GM10847 (cell line): ENCODE results near the gene COG3.
A peak's percentile ranks its signal among the peaks of the same experiment; 100 is the strongest.

Experiments
- POLR2A ChIP-seq: IDR thresholded peaks from 2 replicates; pipeline ENCODE4 v1.6.1; 2011; ENCODE audit not compliant: insufficient read length; ENCODE audit errors: extremely low read depth

Gene COG3

DNA sequence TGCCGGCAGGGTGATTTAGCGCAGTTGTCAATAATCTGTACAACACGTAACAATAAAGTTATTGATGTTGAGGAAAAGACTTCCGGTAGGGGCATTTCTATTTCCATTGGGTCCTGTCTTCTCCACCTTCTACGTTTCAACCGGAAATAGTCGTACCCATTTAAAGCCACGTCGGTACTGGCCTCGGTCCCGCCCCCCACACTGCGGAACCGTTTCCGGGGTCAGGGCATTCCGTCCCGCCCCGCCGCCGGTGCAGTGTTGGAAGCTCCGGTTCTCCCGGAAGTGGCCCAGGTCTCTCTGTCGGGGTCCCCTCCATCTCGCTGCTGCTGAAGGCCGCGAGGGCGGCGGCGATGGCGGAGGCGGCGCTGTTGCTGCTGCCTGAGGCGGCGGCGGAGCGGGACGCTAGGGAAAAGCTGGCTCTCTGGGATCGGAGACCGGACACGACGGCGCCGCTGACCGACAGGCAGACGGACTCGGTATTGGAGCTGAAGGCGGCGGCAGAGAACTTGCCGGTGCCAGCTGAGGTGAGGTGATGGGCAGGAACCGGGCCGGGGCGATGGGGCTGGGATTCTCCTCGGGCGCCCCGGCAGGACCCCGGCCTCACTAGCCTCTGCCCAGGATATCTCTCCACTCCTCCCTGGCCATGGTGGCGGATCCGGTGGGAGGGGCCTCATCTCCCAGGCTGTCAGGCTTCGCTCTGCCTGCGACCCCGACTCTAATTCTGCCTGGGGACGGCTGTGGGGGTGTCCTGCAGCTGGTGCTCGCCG is at the start of gene COG3:
COG3 (plus strand) TSS at position 253 of the 767 bp plus-strand sequence; CDS start at position 351, 98 bp downstream.
- peak; percentile 80 for TF ChIP-seq POLR2A

- no peak for TF ChIP-seq POLR2A
Measured at GRCh38 chr13:45415112-45415511, 49.6 kb upstream of the COG3 start.

DNA sequence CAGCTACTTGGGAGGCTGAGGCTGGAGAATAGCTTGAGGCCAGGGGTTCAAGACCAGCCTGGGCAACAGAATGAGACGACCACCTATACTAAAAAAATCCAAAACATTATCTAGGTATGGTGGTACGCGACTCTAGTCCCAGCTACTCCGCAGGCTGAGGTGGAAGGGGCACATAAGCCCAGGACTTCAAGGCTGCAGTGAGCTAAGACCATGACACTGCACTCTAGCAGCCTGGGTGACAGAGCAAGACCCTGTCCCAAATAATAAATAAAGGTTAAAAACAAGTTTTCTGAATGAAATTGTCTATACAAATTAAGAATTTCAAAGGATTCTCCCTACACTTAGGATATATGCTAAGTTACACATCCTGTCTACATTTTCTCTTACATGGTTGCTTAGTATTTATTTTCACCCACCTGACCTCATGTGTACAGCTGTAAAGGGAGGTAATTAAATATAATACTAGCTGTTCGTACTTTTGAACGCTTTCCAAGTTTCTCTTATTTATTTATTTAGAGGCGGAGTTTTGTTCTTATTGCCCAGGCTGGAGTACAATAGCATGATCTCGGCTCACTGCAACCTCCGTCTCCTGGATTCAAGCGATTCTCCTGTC is 48.1 kb upstream of the COG3 start:
- TF ChIP-seq POLR2A: no peak

DNA sequence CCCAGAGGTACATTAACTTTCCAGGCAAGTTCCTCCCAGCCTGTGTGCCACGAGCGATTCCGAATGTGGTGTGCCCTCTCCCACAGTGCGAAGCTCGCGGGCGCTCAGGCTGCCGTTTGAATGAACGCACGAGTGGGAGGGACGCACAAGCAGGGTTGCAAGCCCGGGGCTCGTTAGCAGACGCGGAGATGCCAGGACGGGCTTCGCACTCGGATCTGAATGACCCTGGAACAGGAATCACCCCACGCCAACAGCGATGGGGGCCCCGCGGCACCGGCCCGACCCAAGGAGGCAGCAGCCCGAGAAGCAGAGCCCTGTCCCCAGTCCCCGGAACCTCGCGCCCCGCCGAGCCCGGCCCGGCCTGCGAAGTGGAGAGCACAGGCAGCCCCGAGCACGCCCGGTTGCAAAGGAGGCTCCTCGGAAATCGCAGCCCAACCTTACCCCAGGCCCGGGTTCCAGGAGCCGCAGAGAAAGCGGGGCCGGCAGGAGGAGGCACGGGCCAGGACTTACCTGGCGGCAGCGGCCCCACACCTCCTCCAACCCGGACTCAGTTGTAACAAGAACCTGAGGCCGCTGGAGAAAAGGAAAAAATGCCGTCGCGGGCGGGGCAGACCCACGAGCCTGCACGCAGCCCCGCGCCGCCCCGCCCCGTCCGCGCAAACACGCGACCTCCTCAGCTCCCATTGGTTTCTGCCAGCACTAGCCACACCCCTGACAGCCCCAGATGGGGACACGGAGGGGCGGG is 46.8 kb upstream of the COG3 start, which contains the start of gene SLC25A30:
SLC25A30 (minus strand) TSS at position 584 of the 745 bp plus-strand sequence. CDS start 6,948 bp downstream, outside the sequence.
- no peak for TF ChIP-seq POLR2A

DNA sequence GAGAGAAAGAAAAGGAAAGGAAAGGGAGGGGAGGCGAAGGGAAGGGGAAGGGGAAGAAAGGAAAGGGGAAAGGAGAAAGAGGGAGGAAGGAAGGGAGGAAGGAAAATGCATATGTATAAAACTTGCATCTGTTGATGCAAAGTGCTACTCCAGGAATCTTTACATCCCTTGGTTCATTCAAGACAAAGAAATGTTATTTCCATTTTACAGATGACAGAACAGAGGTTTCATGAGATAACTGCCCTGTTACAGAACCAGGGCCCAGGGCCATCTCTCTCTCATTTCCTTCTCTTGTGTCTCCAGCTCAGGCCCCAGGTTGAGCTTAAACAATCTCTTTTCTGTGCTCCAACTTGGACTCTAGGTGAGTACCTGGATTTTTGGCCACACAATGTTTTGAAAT is 44.8 kb upstream of the COG3 start:
- TF ChIP-seq POLR2A: no peak

DNA sequence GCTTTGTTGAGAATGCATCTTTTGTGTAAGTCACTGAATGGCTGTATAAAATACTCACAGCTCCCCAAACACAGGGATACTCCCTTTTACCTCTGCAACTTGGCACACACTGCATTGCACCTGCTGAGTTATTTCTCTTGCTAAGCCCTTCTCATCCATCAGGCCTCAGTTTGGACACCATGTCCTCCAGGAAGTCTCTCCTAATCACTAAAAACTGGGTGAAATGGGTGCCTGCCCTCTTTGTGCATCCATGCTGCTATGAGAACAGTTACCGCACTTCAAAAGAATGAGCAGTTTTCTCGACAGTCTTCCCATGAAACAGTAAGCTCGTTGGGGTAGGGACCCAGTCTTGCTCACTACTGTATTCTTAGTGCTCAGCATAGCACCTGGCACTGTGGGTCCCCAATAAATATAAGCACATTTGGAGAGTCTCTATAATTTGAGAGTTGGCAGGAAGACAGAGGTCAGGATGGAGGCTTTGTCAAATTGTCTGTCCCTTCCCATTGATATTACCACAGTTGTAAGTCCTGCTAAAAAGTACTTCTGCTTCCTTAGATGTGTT is 41.9 kb upstream of the COG3 start:
- no peak for TF ChIP-seq POLR2A

DNA sequence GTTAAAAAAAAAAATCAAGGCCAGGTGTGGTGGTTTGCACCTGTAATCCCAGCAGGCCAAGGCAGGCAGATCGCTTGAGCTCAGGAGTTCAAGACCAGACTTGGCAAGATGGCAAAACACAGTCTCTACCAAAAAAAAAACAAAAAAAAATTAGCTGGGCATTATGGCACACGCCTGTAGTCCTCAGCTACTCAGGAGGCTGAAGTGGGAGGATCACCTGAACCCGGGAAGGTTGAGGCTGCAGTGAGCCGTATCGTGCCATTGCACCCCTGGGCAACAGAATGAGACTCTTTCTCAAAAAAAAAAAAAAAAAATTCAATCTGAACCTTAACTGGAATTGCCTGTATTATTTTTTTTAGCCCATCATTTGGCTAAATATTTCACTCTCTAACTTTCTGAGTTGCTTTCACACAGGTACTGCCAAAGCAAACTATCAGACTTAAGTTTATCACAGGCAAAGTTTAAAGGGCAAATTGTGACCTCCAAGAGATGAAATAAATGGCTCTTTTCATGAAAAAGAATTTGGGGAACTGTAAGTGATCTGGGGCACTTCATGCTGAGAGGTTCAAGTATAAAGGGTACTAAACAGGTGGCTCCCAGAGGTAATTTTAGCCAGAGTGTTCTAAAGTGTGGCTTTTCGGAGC is 31.9 kb upstream of the COG3 start:
- no peak for TF ChIP-seq POLR2A

DNA sequence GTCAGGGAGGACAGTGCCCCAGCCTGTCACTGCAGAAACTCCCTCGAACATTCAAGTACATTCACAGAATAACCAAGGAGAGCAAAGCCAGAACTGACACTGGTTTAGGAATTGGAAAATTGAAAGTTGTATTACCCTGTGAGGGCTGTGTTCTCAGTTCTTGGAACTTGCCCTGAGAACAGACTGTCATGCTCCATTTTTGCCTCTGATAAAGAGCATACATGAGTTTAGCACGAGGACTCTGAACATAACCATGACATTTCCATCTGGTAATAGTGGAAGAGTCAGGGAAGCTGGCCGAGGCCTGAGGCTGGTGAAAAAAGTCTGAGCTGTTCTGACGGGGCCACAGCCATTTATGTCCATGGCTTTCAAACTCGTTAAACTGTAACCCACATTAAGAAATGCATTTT is 31.4 kb upstream of the COG3 start:
- TF ChIP-seq POLR2A: no peak

GRCh38 chr13:45434556-45435371 is 30.0 kb upstream of the COG3 start:
- no peak for TF ChIP-seq POLR2A

GRCh38 chr13:45436332-45436731 is 28.4 kb upstream of the COG3 start:
- no peak for TF ChIP-seq POLR2A

DNA sequence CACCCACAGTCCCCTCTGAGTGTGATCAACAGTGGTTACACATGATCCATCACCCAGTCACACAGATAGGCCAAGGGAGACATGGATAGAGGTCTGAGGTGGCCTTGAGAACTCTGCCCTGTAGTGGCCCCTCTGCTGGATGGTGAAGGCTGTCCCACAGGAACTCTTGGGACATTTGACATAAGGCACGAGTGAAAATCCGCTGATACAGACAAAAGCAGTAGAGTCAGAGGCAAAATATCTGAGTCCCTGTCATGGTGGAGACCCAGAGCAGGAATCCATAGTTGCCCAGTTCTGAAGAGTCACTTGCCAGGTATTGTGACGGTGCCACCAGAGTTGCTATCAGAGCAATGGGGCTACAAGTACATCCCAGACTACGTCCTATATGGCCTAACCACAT is 27.8 kb upstream of the COG3 start:
- TF ChIP-seq POLR2A: no peak

DNA sequence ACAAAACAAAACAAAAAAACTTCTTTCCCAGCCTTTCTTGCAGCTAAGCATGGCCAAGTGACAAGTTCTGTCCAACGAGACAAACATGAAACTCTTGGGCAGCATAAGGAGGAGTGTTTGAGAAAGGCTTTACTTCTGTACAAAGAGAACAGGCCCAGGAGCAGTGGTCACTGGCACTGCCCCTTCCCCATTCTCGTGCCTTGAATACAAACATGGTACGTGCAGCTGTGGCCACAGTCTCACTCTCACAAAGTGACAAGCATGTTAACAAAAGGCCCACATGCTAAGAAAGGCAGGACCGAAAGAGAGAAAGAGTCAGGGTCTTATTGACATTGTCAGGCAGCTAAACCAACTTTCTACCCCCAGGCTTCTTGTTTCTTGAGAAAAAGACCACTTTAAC is 26.8 kb upstream of the COG3 start:
- no peak for TF ChIP-seq POLR2A

GRCh38 chr13:45439008-45439407 is 25.7 kb upstream of the COG3 start:
- TF ChIP-seq POLR2A: no peak

GRCh38 chr13:45439781-45440462 is 24.8 kb upstream of the COG3 start:
- no peak for TF ChIP-seq POLR2A
